T-cell (primary cell): Measurements from ENCODE around the gene METTL26. TPM values are rescaled to one million over a fixed set of nuclear protein-coding genes. Genes with fewer than 3 reads are reported as not detected.

Experiments
- ATAC-seq, 4 experiments: fragments of 200-7000 bp in 3 of 4; fragments of 150-1000 bp in 1 of 4; cut with Tn5 transposase; replicated peaks in 1 of 4; 1 replicate in 3 of 4; 2 replicates in 1 of 4; pipeline ENCODE4 v1.10.0; 2021; ENCODE audit warnings: moderate library complexity in 3 of 4, mild to moderate bottlenecking in 2 of 4, moderate number of reproducible peaks in 1 of 4
- CTCF ChIA-PET, 2 donors: fragments of 300-600 bp; sonication (Branson Sonifier 250); formaldehyde crosslinking; loops; one replicate each; lab custom pipeline; 2022; ENCODE audit warnings: antibody characterized with exemption in 2 of 2; lab: Charles Lee
- POLR2A ChIA-PET, 2 donors: fragments of 300-600 bp; sonication (Branson Sonifier 250); formaldehyde crosslinking; loops; one replicate each; lab custom pipeline; 2022; ENCODE audit warnings: antibody characterized with exemption in 2 of 2; lab: Charles Lee
- DNase-seq, 35 experiments: peaks; one replicate each; pipeline versions ENCODE4 v3.0.0 to v3.0.0-alpha.2; 2013 to 2023
- H3K27ac ChIP-seq: one replicate; pipeline ENCODE4 v1.5.1; 2013; ENCODE audit warnings: low read length
- H3K27me3 ChIP-seq, 2 experiments: replicated peaks in 1 of 2; 1 replicate in 1 of 2; 2 replicates in 1 of 2; pipeline versions ENCODE4 v1.6.1 to v1.7.0; 2013; ENCODE audit warnings: low read length in 1 of 2, mixed read lengths in 1 of 2; ENCODE audit not compliant: control insufficient read depth in 2 of 2, insufficient read depth in 2 of 2; ENCODE audit errors: extremely low read depth in 1 of 2
- H3K36me3 ChIP-seq, 2 donors: 1 replicate in 1 of 2; 2 replicates in 1 of 2; pipeline versions ENCODE4 v1.6.1 to v1.7.0; 2013; ENCODE audit warnings: low read length in 1 of 2; ENCODE audit not compliant: control insufficient read depth in 2 of 2, insufficient read depth in 1 of 2; ENCODE audit errors: extremely low read depth in 1 of 2
- H3K4me1 ChIP-seq, 2 experiments: 1 replicate in 1 of 2; 2 replicates in 1 of 2; pipeline versions ENCODE4 v1.6.1 to v1.7.0; 2013; ENCODE audit warnings: low read length in 2 of 2, mixed read lengths in 1 of 2; ENCODE audit not compliant: insufficient read depth in 2 of 2, control insufficient read depth in 1 of 2; ENCODE audit errors: extremely low read depth in 1 of 2
- H3K4me3 ChIP-seq, 2 donors: 1 replicate in 1 of 2; 2 replicates in 1 of 2; pipeline versions ENCODE4 v1.5.1 to v1.7.0; 2013; ENCODE audit warnings: mild to moderate bottlenecking in 2 of 2, low read length in 1 of 2, moderate library complexity in 1 of 2; ENCODE audit not compliant: control insufficient read depth in 1 of 2; ENCODE audit errors: extremely low read depth in 1 of 2
- H3K9me3 ChIP-seq: 2 replicates; pipeline ENCODE4 v1.7.0; 2013
- H3K27ac Mint-ChIP-seq, 2 donors: one replicate each; pipeline ENCODE4 v1.8.0; 2020 to 2021; ENCODE audit warnings: mild to moderate bottlenecking in 2 of 2, mixed read lengths in 2 of 2
- H3K27me3 Mint-ChIP-seq, 2 donors: one replicate each; pipeline ENCODE4 v1.8.0; 2021 to 2022; ENCODE audit warnings: mixed read lengths in 2 of 2
- H3K36me3 Mint-ChIP-seq: one replicate; pipeline ENCODE4 v1.8.0; 2021; ENCODE audit warnings: mixed read lengths
- H3K4me1 Mint-ChIP-seq, 3 donors: one replicate each; pipeline ENCODE4 v1.8.0; 2020 to 2022; ENCODE audit warnings: mixed read lengths in 3 of 3, mild to moderate bottlenecking in 1 of 3
- H3K4me3 Mint-ChIP-seq, 3 donors: one replicate each; pipeline ENCODE4 v1.8.0; 2020 to 2022; ENCODE audit warnings: mild to moderate bottlenecking in 3 of 3, mixed read lengths in 3 of 3, moderate library complexity in 3 of 3
- H3K9me3 Mint-ChIP-seq, 3 donors: one replicate each; pipeline ENCODE4 v1.8.0; 2020 to 2022; ENCODE audit warnings: mixed read lengths in 3 of 3
- WGBS: methylation state at CpG from one replicate; pipeline ENCODE4 v1.1.5; 2013; ENCODE audit warnings: missing lambda C conversion rate; ENCODE audit not compliant: insufficient coverage; 5-methylcytosine and 5-hydroxymethylcytosine counted together
- total RNA-seq, 35 experiments: library from RNA in 6 of 35; stranded (reverse) in 6 of 35; fragments of 120-200 nt in 1 of 35; gene quantifications; one replicate each; pipeline versions ENCODE4 v1.2.1 to v1.2.4 and lab custom pipeline; 2013 to 2026

METTL26 gene
- total RNA-seq, 5 donors from 2014 or later (not counting 1 experiment from before 2014, with no cell fraction given): 42.1 to 94.0 (median 87.2) TPM

DNA sequence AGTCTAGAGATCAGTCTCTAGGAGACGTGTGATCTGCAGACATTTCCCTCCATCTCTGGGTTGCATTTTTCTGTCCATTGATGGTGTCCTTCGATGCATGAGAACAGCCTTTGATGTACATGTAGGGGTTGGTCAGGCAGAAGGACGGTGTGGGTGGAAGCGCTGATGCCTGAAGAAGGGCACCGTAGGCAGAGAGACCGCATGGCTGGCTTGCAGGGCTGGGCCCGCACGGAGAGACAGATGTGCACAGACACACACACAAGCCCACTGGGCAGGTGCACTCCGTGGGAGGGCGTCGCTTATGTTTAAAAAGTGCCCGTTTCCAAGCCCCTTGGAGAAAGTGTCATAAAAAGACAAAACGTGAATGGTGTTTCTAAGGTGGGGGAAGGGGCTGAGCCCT is 21.0 kb downstream of the METTL26 start:
- ChIA-PET CTCF (no interaction called here), POLR2A (no interaction called here)
- Histone ChIP-seq H3K27me3 (no peaks in the 10 kb centered on the region), H3K36me3 (peaks cover 0 to 4% of the 10 kb centered on the region in 2 donors), H3K4me1 (peaks cover 0 to 6% of the 10 kb centered on the region in 2 experiments), H3K27ac (no peak overlapping the region), H3K4me3 (no peak overlapping the region), H3K9me3 (no peaks in the 10 kb centered on the region)
- ATAC-seq (no peak), DNase-seq (no peak)
- Mint-ChIP-seq H3K4me1 (peaks cover 3 to 5% (median 5%) of the 10 kb centered on the region in 3 donors), H3K27ac (no peak overlapping the region), H3K4me3 (no peak overlapping the region), H3K9me3 (no peaks in the 10 kb centered on the region), H3K27me3 (no peaks in the 10 kb centered on the region), H3K36me3 (peaks cover 9% of the 10 kb centered on the region)
- WGBS: 90% methylated on average over 10 of the region's 13 CpGs

- no peak overlapping the region for H3K4me3 Mint-ChIP-seq
- H3K4me3 ChIP-seq: no peak overlapping the region
- no peaks in the 10 kb centered on the region for H3K27me3 ChIP-seq
- ATAC-seq (peak; percentile 65 to 75 (median 69)), DNase-seq (peak in 30 of 35 experiments; percentile 25 to 73 (median 41))
- ChIA-PET POLR2A (no interaction called here), CTCF (no interaction called here)
- peaks cover 9% of the 10 kb centered on the region for H3K36me3 Mint-ChIP-seq
- no peaks in the 10 kb centered on the region for H3K36me3 ChIP-seq
- no peak overlapping the region for H3K27ac ChIP-seq
- 73% methylated on average over 25 of the region's 28 CpGs for WGBS
- H3K9me3 ChIP-seq: no peaks in the 10 kb centered on the region
- peak overlapping the region in 1 of 2 donors; percentile 43 for H3K27ac Mint-ChIP-seq
- peaks cover 5 to 11% (median 8%) of the 10 kb centered on the region in 3 donors for H3K4me1 Mint-ChIP-seq
- H3K27me3 Mint-ChIP-seq: no peaks in the 10 kb centered on the region
- peaks cover 0 to 6% of the 10 kb centered on the region in 2 experiments for H3K4me1 ChIP-seq
- H3K9me3 Mint-ChIP-seq: no peaks in the 10 kb centered on the region
These were observed 25.4 kb downstream of the METTL26 start for GRCh38 chr16:610513-611381.

- no peak overlapping the region for H3K4me3 Mint-ChIP-seq
- DNase-seq: no peak
- H3K27me3 Mint-ChIP-seq: no peaks in the 10 kb centered on the region
- Histone ChIP-seq H3K4me3 (no peak overlapping the region), H3K4me1 (peaks cover 0 to 6% of the 10 kb centered on the region in 2 experiments), H3K27ac (no peak overlapping the region), H3K27me3 (no peaks in the 10 kb centered on the region), H3K9me3 (no peaks in the 10 kb centered on the region), H3K36me3 (no peaks in the 10 kb centered on the region)
- POLR2A ChIA-PET: no interaction called here
- no peaks in the 10 kb centered on the region for H3K9me3 Mint-ChIP-seq
- no peak for ATAC-seq
- CTCF ChIA-PET: no interaction called here
- H3K36me3 Mint-ChIP-seq: peaks cover 16% of the 10 kb centered on the region
- H3K4me1 Mint-ChIP-seq: peaks cover 5 to 16% (median 8%) of the 10 kb centered on the region in 3 donors
- 94% methylated on average over 14 of the region's 14 CpGs for WGBS
- H3K27ac Mint-ChIP-seq: peak overlapping the region in 1 of 2 donors; percentile 11
These were observed 26.1 kb downstream of the METTL26 start for GRCh38 chr16:609984-610383.

DNA sequence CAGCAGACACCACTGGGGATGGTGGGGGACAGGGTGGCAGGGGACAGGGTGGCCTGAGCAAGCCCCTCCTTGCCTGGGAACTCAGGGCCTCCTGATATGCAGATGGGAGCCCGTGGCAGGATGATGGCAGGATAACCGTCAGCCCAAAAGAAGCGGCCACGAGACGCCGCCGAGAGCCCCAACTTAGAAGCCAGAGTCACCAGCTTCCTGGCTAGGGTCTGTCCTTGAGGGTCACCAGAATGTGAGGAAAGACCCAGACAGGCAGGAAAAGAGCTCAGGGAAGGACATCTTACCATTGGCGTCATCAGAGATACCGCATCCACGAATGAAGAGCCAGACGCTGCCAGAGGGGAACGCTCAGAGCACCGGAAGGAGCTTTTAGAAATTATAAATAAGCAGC is 26.8 kb downstream of the METTL26 start:
- Mint-ChIP-seq H3K4me3 (no peak overlapping the region), H3K27ac (no peak overlapping the region), H3K36me3 (peaks cover 12% of the 10 kb centered on the region), H3K9me3 (no peaks in the 10 kb centered on the region), H3K4me1 (peaks cover 5 to 16% (median 8%) of the 10 kb centered on the region in 3 donors), H3K27me3 (no peaks in the 10 kb centered on the region)
- Histone ChIP-seq H3K36me3 (no peaks in the 10 kb centered on the region), H3K27me3 (no peaks in the 10 kb centered on the region), H3K27ac (no peak overlapping the region), H3K4me3 (no peak overlapping the region), H3K9me3 (no peaks in the 10 kb centered on the region), H3K4me1 (peaks cover 0 to 6% of the 10 kb centered on the region in 2 experiments)
- 96% methylated on average over 7 of the region's 13 CpGs for WGBS
- ChIA-PET CTCF (no interaction called here), POLR2A (no interaction called here)
- ATAC-seq: no peak
- DNase-seq: no peak

DNA sequence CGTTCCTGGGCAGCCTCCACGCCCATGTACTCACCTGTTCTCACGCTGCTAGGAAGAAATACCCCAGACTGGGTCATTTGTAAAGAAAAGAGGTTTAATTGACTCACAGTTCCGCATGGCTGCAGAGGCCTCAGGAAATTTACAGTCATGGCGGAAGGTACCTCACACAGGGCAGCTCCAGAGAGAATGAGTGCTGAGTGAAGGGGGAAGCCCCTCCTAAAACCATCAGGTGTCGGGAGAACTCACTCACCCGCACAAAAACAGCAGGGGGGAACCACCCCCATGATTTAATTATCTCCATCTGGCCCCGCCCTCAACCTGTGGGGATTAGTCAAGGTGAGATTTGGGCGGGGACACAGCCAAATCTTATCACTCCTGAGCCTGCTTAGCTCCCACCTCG is 28.1 kb downstream of the METTL26 start:
- no peak overlapping the region for H3K27ac ChIP-seq

DNA sequence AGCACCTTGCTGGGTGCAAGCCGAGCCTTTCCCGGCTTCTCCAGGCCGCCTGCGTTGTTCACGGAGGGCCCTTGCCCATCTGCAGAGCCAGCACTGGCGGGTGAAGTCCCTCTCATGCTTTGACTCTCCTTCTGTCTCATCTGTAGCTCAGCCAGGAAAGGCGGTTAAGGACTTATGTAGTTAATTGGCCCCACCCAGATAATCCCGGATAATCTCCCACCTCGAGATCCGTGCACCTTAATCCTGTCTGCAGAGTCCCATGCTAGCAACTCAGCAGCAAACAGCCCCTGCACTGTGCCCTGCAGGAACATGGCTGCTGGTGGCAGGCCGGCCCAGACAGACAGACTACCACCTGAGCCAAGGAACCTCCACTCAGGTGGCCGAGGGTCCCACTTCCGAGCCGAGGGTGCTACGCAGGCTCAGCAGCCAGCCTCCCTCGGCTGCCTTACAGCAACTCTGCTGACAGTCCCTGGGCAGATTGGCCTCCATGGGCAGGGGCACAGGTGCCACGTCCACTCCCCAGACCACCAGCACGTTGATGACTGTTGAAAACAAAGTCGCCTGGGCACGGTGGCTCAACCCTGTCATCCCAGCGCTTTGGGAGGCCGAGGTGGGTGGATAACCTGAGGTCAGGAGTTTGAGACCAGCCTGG is 29.3 kb downstream of the METTL26 start:
- CTCF ChIA-PET: no interaction called here
- H3K9me3 ChIP-seq: no peaks in the 10 kb centered on the region
- H3K4me1 Mint-ChIP-seq: peaks cover 13 to 30% (median 17%) of the 10 kb centered on the region in 3 donors
- no peak for DNase-seq
- peaks cover 0 to 8% of the 10 kb centered on the region in 2 experiments for H3K4me1 ChIP-seq
- H3K27ac ChIP-seq: no peak overlapping the region
- POLR2A ChIA-PET: no interaction called here
- H3K27me3 ChIP-seq: no peaks in the 10 kb centered on the region
- no peaks in the 10 kb centered on the region for H3K9me3 Mint-ChIP-seq
- 97% methylated on average over 17 of the region's 22 CpGs for WGBS
- no peak overlapping the region for H3K4me3 Mint-ChIP-seq
- ATAC-seq: no peak
- H3K36me3 Mint-ChIP-seq: peaks cover 10% of the 10 kb centered on the region
- H3K27me3 Mint-ChIP-seq: no peaks in the 10 kb centered on the region
- H3K27ac Mint-ChIP-seq: no peak overlapping the region
- no peak overlapping the region for H3K4me3 ChIP-seq
- no peaks in the 10 kb centered on the region for H3K36me3 ChIP-seq

More for the DNA sequence above, 28.1 kb downstream of the METTL26 start:
- Mint-ChIP-seq H3K4me1 (peaks cover 11 to 24% (median 13%) of the 10 kb centered on the region in 3 donors), H3K27ac (no peak overlapping the region), H3K4me3 (no peak overlapping the region), H3K27me3 (no peaks in the 10 kb centered on the region), H3K9me3 (no peaks in the 10 kb centered on the region), H3K36me3 (peaks cover 10% of the 10 kb centered on the region)
- Histone ChIP-seq H3K27me3 (no peaks in the 10 kb centered on the region), H3K4me1 (peaks cover 0 to 8% of the 10 kb centered on the region in 2 experiments), H3K4me3 (no peak overlapping the region), H3K36me3 (no peaks in the 10 kb centered on the region), H3K9me3 (no peaks in the 10 kb centered on the region)
- ChIA-PET CTCF (interaction anchor here in 1 of 2 donors (0.7 kb wide), 1 partner anchor 8 kb away, joined by 3 read pairs; no protein-coding TSS in a partner anchor), POLR2A (no interaction called here)
- ATAC-seq (no peak), DNase-seq (no peak)
- 60% methylated on average over 3 of the region's 10 CpGs for WGBS
